Omental fat pad (tissue), 4 donors: ENCODE results near the gene RSRC1. TPM values are rescaled to one million over a fixed set of nuclear protein-coding genes. Genes with fewer than 3 reads are reported as not detected.
"Not testable (repeated sequence)": the region's sequence is repeated elsewhere in the genome, so short reads cannot be mapped to it uniquely, and the experiment has no call there.

ENCODE experiments used
- ATAC-seq: fragments of 150-250 bp; one replicate; pipeline ENCODE4 v1.9.1; 2016; ENCODE audit warnings: mild to moderate bottlenecking, moderate library complexity; ENCODE audit not compliant: low FRiP score
- DNase-seq: peaks from one replicate; pipeline ENCODE4 v3.0.0-alpha.2; 2019; ENCODE audit warnings: low spot score
- CTCF ChIP-seq, 3 donors: fragments of 450-650 bp; IDR thresholded peaks; one replicate each; pipeline ENCODE4 v1.5.1; 2016 to 2017; ENCODE audit warnings: antibody characterized with exemption in 3 of 3, mild to moderate bottlenecking in 3 of 3, moderate library complexity in 2 of 3
- total RNA-seq, 4 donors: library from RNA; depleted of rRNA; stranded (reverse); fragments of >200 nt; gene quantifications; one replicate each; pipeline ENCODE4 v1.1.0, GENCODE V29; 2016

The RSRC1 gene
- total RNA-seq, 4 donors from 2014 or later: 30.7 to 48.9 (median 40.9) TPM

GRCh38 chr3:158492685-158493084, 382.8 kb downstream of the RSRC1 start:
- DNase-seq: no peak
- ATAC-seq: no peak
- TF ChIP-seq CTCF (IDR thresholded peaks at IDR 0.05): no peak

- no peak for TF ChIP-seq CTCF (IDR thresholded peaks at IDR 0.05)
- no peak for ATAC-seq
- DNase-seq: no peak
Observed at GRCh38 chr3:158493931-158494330, 384.0 kb downstream of the RSRC1 start.

GRCh38 chr3:158494673-158495072, 384.8 kb downstream of the RSRC1 start:
- DNase-seq (no peak), ATAC-seq (no peak)
- TF ChIP-seq CTCF (IDR thresholded peaks at IDR 0.05): no peak

GRCh38 chr3:158495398-158495902, 385.6 kb downstream of the RSRC1 start:
- not testable (repeated sequence) for DNase-seq, ATAC-seq

GRCh38 chr3:158505117-158505516, 395.2 kb downstream of the RSRC1 start:
- no peak for TF ChIP-seq CTCF (IDR thresholded peaks at IDR 0.05)
- no peak for ATAC-seq

GRCh38 chr3:158506456-158506855, 396.6 kb downstream of the RSRC1 start:
- DNase-seq (no peak), ATAC-seq (no peak)
- no peak for TF ChIP-seq CTCF (IDR thresholded peaks at IDR 0.05)

More at GRCh38 chr3:158505117-158505516, 395.2 kb downstream of the RSRC1 start:
- DNase-seq: no peak

- ATAC-seq (no peak), DNase-seq (no peak)
Observed at GRCh38 chr3:158508481-158508880, 398.6 kb downstream of the RSRC1 start.

More at GRCh38 chr3:158508481-158508880, 398.6 kb downstream of the RSRC1 start:
- TF ChIP-seq CTCF (IDR thresholded peaks at IDR 0.05): no peak
